ENCODE data around the gene OASL. TPM values are rescaled to one million over a fixed set of nuclear protein-coding genes. Genes with fewer than 3 reads are reported as not detected.

OASL gene
- total and polyA plus RNA-seq, 2 of the 4 experiments (the other 2 are of a cell fraction), result under 0.01 to 0.05 TPM

- Histone ChIP-seq H3K79me1 (ENCODE audit: low read depth in 1 of 2, low read length in 2 of 2) (no peaks in the 10 kb centered on the region), H3K56ac (ENCODE audit: extremely low read depth, insufficient read depth, low read length) (no peak overlapping the region), H2BK15ac (ENCODE audit: low read depth, low read length) (no peak overlapping the region), H3K9me3 (ENCODE audit: control insufficient read depth, insufficient read depth, low read length) (no peaks in the 10 kb centered on the region; the same call in 1 of the 2 replicates), H4K20me1 (ENCODE audit: insufficient read depth, low read length) (no peaks in the 10 kb centered on the region), H3K27me3 (ENCODE audit: control insufficient read depth, insufficient read depth, low read length) (peaks cover 11% of the 10 kb centered on the region; the same call in 1 of the 2 replicates), H3K23ac (ENCODE audit: low read depth, low read length) (no peak overlapping the region), H3K27ac (ENCODE audit: insufficient read depth, low read length) (no peak overlapping the region), H3K4ac (ENCODE audit: low read depth, low read length) (no peak overlapping the region), H2AK5ac (ENCODE audit: low read depth, low read length) (no peak overlapping the region), H3K18ac (ENCODE audit: low read depth, low read length) (no peak overlapping the region), H2BK20ac (ENCODE audit: low read depth, low read length) (no peak overlapping the region), H4K8ac (ENCODE audit: low read depth in 2 of 2, low read length in 2 of 2) (no peak overlapping the region), H3K36me3 (ENCODE audit: control insufficient read depth, insufficient read depth, low read length) (no peaks in the 10 kb centered on the region), H3K4me3 (ENCODE audit: insufficient read depth, low read depth, low read length) (no peak overlapping the region), H2BK5ac (ENCODE audit: low read depth, low read length, poor library complexity, severe bottlenecking) (no peak overlapping the region), H4K5ac (ENCODE audit: low read depth, low read length) (no peak overlapping the region), H2AFZ (replicated peaks; ENCODE audit: low read length, poor library complexity) (no peak overlapping the region), H3K4me2 (ENCODE audit: low read depth, low read length) (no peak overlapping the region), H3K14ac (replicated peaks; ENCODE audit: low read depth, low read length) (no peak overlapping the region), H4K91ac (ENCODE audit: insufficient read depth, low read depth, low read length) (no peak overlapping the region), H3K9ac (ENCODE audit: low read depth, low read length) (no peak overlapping the region), H2BK120ac (ENCODE audit: low read depth, low read length) (no peak overlapping the region), H2AK9ac (replicated peaks; ENCODE audit: low read depth, low read length, poor library complexity) (no peak overlapping the region), H3K9me1 (ENCODE audit: insufficient read depth, low read length) (no peaks in the 10 kb centered on the region), H3K4me1 (ENCODE audit: control insufficient read depth, insufficient read depth, low read length) (no peaks in the 10 kb centered on the region)
- in situ Hi-C loops (cut with MboI; ENCODE audit: low sequenced_read_pairs) (no loop called here), dilution Hi-C loops (cut with HindIII; ENCODE audit: low sequenced_read_pairs, unreplicated experiment) (no loop called here), intact Hi-C loops (cut with micrococcal nuclease) (no loop called here)
- no peak for DNase-seq
- WGBS, 2 experiments (ENCODE audit: extremely low coverage in 2 of 2, insufficient read length in 1 of 2), result 40% methylated on average over 1 of the region's 1 CpG; no CpG with 5 or more reads in 1 of the 2 experiments
- ChIA-PET CTCF (interaction anchor here (0.6 kb wide), 1 partner anchor 21 kb away, joined by 4 read pairs; no protein-coding TSS in a partner anchor), POLR2A (ENCODE audit: unreplicated experiment) (no interaction called here)
- no peak for ATAC-seq (ENCODE audit: low read depth)
- no TSS peak for BruUV-seq (replicated peaks)
- TF ChIP-seq CTCF (conservative IDR thresholded peaks at IDR 0.05; ENCODE audit: low read depth, low read length) (no peak), USF2 (IDR thresholded peaks at IDR 0.05; ENCODE audit: low read depth, low read length) (no peak), CEBPB (IDR thresholded peaks at IDR 0.05; ENCODE audit: low read depth, low read length) (no peak), SMC3 (IDR thresholded peaks at IDR 0.05; ENCODE audit: low read depth, low read length) (no peak), CHD1 (IDR thresholded peaks at IDR 0.05; ENCODE audit: low read depth, low read length) (no peak), MXI1 (IDR thresholded peaks at IDR 0.05; ENCODE audit: borderline replicate concordance, low read depth, low read length) (no peak), FOS (IDR thresholded peaks at IDR 0.05; ENCODE audit: low read depth, low read length) (no peak), POLR2A (IDR thresholded peaks at IDR 0.05; ENCODE audit: low read depth, low read length) (no peak), BHLHE40 (IDR thresholded peaks at IDR 0.05; ENCODE audit: low read depth, low read length) (no peak), RFX5 (IDR thresholded peaks at IDR 0.05; ENCODE audit: low read depth, low read length) (no peak), RCOR1 (IDR thresholded peaks at IDR 0.05; ENCODE audit: insufficient replicate concordance, low read length) (no peak), NFE2L2 (IDR thresholded peaks at IDR 0.05; ENCODE audit: low read depth, low read length) (no peak), RAD21 (IDR thresholded peaks at IDR 0.05; ENCODE audit: low read length) (no peak), MAZ (IDR thresholded peaks at IDR 0.05; ENCODE audit: borderline replicate concordance, low read depth, low read length) (no peak), MAFK (IDR thresholded peaks at IDR 0.05; ENCODE audit: low read depth, low read length) (no peak), ELK1 (IDR thresholded peaks at IDR 0.05; ENCODE audit: borderline replicate concordance, low read depth, low read length) (no peak)
Observed at GRCh38 chr12:120992989-120993388, 46.1 kb downstream of the OASL start.

All from IMR-90 (cell line).